ENCODE measurements around the gene CEP112.
A peak's percentile ranks its signal among the peaks of the same experiment; 100 is the strongest.

Gene CEP112

DNA sequence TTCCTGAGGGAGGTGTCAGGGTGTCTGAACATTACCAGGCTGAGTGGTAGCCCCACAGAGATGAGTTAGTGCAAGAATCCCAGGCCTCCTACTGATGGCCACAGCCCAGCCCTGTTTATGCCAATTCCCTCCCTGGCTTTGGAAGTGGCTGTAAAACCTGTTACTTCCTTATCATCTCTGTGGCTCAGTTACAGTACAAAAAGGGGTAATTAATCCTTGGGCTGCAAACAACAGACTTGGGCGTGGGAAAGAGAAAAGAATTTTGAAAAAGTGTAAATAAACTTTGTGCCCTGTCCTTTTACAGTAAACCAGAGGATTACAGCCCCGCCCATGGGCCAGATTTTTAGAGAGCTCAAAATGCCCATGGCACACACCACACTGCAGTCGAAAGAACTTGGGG, 557.4 kb downstream of the CEP112 start:
- Mint-ChIP-seq H3K36me3 (ENCODE audit: low read depth) (peaks cover 4% of the 10 kb centered on the region), H3K4me1 (peaks cover 14% of the 10 kb centered on the region), H3K4me3 (no peak overlapping the region), H3K27me3 (ENCODE audit: low read depth) (no peaks in the 10 kb centered on the region), H3K9me3 (no peaks in the 10 kb centered on the region), H3K27ac (no peak overlapping the region)
- TF ChIP-seq, protein P1, sequence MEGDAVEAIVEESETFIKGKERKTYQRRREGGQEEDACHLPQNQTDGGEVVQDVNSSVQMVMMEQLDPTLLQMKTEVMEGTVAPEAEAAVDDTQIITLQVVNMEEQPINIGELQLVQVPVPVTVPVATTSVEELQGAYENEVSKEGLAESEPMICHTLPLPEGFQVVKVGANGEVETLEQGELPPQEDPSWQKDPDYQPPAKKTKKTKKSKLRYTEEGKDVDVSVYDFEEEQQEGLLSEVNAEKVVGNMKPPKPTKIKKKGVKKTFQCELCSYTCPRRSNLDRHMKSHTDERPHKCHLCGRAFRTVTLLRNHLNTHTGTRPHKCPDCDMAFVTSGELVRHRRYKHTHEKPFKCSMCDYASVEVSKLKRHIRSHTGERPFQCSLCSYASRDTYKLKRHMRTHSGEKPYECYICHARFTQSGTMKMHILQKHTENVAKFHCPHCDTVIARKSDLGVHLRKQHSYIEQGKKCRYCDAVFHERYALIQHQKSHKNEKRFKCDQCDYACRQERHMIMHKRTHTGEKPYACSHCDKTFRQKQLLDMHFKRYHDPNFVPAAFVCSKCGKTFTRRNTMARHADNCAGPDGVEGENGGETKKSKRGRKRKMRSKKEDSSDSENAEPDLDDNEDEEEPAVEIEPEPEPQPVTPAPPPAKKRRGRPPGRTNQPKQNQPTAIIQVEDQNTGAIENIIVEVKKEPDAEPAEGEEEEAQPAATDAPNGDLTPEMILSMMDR (IDR thresholded peaks at IDR 0.05; ENCODE audit: unreplicated experiment in 3 of 3) = no peak

DNA sequence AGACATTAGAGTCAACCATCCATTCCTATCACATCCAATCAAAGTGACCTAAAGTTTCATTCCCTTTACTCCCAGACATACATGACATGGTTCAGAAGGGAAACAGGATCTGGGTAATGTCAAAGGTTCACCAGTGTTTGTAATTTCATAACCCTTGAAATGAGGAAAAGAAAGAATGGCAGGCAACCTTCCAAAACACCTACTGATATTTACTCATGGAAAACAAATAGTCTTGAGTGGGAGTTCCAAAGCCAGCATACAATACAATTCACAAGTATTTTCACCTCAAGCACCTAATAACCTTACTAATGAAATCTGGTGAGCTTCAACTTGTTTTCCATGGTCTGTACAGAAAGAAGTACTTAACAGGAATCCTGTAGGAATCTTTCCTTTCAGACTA, 557.9 kb downstream of the CEP112 start:
- no peak overlapping the region for H3K4me3 Mint-ChIP-seq
- TF ChIP-seq, protein P1 (IDR thresholded peaks at IDR 0.05; ENCODE audit: unreplicated experiment in 3 of 3) = no peak
- H3K4me1 Mint-ChIP-seq = peaks cover 14% of the 10 kb centered on the region
- peaks cover 4% of the 10 kb centered on the region for H3K36me3 Mint-ChIP-seq (ENCODE audit: low read depth)
- H3K27me3 Mint-ChIP-seq (ENCODE audit: low read depth) = no peaks in the 10 kb centered on the region
- H3K9me3 Mint-ChIP-seq = no peaks in the 10 kb centered on the region
- no peak overlapping the region for H3K27ac Mint-ChIP-seq

DNA sequence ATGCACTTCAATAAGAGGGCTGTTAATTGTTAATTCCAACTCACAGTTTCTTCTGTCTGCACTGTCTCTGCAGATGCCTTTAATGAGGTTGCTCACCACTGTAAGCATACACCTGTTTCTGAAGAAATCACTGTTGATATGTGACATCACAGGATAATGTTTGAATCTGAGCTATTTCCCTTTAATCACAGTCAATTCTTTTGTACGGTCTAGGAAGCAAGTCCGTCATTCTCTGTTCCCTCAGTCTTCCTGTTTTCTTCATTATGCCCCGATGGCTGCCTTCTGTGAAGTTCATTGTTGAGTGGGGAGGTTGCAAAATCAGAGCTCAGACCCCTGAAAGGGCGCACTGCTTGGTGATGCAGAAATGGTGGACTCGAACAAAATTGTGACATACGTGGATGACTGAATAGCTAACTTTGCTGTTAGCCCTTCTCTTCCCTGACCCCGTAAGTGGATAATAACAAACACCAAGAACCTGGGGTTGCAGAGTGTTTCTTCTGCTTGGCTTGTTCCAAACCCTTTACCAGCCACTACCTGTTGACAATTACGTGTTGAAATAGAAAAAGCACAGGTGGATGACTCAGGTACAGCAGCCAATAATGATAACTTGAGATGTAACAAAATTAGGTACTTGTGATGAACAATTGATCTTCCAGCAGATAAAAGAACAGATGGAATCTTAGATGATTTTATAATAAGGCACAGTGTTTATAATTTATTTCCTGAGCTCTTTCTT, 558.6 kb downstream of the CEP112 start:
- no peaks in the 10 kb centered on the region for H3K9me3 Mint-ChIP-seq
- H3K4me3 Mint-ChIP-seq = no peak overlapping the region
- no peak overlapping the region for H3K27ac Mint-ChIP-seq
- H3K4me1 Mint-ChIP-seq = peaks cover 12% of the 10 kb centered on the region
- peaks cover 4% of the 10 kb centered on the region for H3K36me3 Mint-ChIP-seq (ENCODE audit: low read depth)
- no peaks in the 10 kb centered on the region for H3K27me3 Mint-ChIP-seq (ENCODE audit: low read depth)
- TF ChIP-seq, protein P1 (IDR thresholded peaks at IDR 0.05; ENCODE audit: unreplicated experiment in 3 of 3) = no peak

DNA sequence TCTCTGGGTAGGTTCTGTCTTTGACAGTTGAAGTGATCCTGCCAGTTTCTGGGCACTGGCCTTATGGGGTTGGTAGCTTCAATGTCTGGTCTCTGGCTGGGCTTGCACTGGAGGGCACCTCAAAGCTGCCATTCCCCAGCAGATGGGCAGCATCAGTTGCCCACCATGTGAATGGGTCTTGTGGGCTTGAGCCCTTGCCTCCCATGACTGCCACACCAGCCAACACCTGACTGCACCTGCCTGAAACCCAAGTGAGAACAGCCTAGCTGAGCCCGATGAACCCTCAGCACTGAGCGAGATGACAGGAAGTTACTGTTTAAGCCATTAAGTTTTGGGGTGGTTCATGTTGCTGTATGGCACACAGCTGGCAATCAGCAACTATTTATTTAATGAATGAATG, 561.4 kb downstream of the CEP112 start:
- H3K4me3 Mint-ChIP-seq = no peak overlapping the region
- H3K27me3 Mint-ChIP-seq (ENCODE audit: low read depth) = peaks cover 3% of the 10 kb centered on the region
- no peaks in the 10 kb centered on the region for H3K36me3 Mint-ChIP-seq (ENCODE audit: low read depth)
- TF ChIP-seq, protein P1 (IDR thresholded peaks at IDR 0.05; ENCODE audit: unreplicated experiment in 3 of 3) = no peak
- peaks cover 18% of the 10 kb centered on the region for H3K4me1 Mint-ChIP-seq
- H3K27ac Mint-ChIP-seq = no peak overlapping the region
- H3K9me3 Mint-ChIP-seq = no peaks in the 10 kb centered on the region

DNA sequence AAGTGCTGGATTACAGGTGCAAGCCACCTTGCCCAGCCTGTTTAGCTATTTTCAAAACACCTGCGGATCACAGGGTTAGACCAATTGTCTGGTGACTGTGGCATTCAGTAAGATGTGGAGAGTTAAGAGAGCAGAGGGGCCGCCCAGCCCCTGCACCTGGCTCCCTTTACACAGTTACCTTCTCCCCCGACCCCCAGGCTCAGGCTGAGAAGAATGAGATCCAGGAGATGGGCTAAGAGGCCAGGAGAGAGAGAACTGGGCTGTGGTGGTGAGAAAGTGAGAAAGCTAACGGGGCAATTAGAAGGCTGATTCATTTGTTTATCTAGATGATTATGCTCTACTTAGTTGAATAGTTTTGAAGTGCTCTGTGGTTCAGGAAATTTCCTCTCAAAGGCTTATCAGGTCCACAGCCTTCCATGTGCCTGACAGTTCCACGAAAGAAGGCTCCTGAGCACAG, 562.7 kb downstream of the CEP112 start:
- H3K27ac Mint-ChIP-seq = no peak overlapping the region
- peaks cover 3% of the 10 kb centered on the region for H3K27me3 Mint-ChIP-seq (ENCODE audit: low read depth)
- H3K4me3 Mint-ChIP-seq = no peak overlapping the region
- H3K9me3 Mint-ChIP-seq = no peaks in the 10 kb centered on the region
- H3K4me1 Mint-ChIP-seq = peaks cover 18% of the 10 kb centered on the region
- TF ChIP-seq, protein P1 (IDR thresholded peaks at IDR 0.05; ENCODE audit: unreplicated experiment in 3 of 3) = no peak
- H3K36me3 Mint-ChIP-seq (ENCODE audit: low read depth) = peaks cover 1% of the 10 kb centered on the region

DNA sequence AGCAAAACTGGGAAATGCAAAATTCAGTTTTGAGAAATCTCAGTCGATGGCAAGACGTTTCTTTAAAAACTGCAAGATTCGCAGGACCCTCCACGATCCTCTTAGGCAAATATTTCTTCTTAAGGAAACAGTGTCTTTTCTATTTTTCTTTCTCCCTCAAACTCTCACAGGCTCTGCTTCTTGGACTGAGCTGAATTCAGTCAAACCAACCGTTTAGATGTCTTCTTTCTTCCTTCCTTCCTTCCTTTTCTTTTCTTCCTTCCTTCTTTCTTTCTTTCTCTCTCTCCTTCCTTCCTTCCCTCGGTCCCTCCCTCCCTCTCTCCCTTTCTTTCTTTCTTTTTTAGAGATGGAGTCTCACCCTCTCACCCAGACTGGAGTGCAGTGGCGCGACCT, 563.3 kb downstream of the CEP112 start:
- H3K27ac Mint-ChIP-seq = peak overlapping the region; percentile 0 to 9 (median 9)
- H3K27me3 Mint-ChIP-seq (ENCODE audit: low read depth) = peaks cover 3% of the 10 kb centered on the region
- peaks cover 4% of the 10 kb centered on the region for H3K36me3 Mint-ChIP-seq (ENCODE audit: low read depth)
- H3K9me3 Mint-ChIP-seq = no peaks in the 10 kb centered on the region
- peak overlapping the region in 2 of 3 experiments; percentile 2 to 33 for H3K4me3 Mint-ChIP-seq
- TF ChIP-seq, protein P1 (IDR thresholded peaks at IDR 0.05; ENCODE audit: unreplicated experiment in 3 of 3) = no peak
- peaks cover 18% of the 10 kb centered on the region for H3K4me1 Mint-ChIP-seq
